Activated CD8-positive, alpha-beta memory T cell treated with anti-CD3 and anti-CD28 coated beads, Interleukin-2, amount 50 U/mL, for 24 hours (primary cell): ENCODE measurements around the gene AGBL4.

Source experiments
- DNase-seq: peaks from one replicate; pipeline ENCODE4 v3.0.0-alpha.2; 2020; ENCODE audit errors: extremely low read depth

Gene AGBL4

GRCh38 chr1:48654606-48655210, 1369.0 kb downstream of the AGBL4 start:
- no peak for DNase-seq

GRCh38 chr1:48652334-48652733, 1371.4 kb downstream of the AGBL4 start:
- no peak for DNase-seq

- no peak for DNase-seq
Measured at GRCh38 chr1:48649880-48650279, 1373.9 kb downstream of the AGBL4 start.

- DNase-seq, result no peak
Measured at GRCh38 chr1:48645883-48646282, 1377.9 kb downstream of the AGBL4 start.

GRCh38 chr1:48644905-48645605, 1378.7 kb downstream of the AGBL4 start:
- DNase-seq, result no peak

- no peak for DNase-seq
Measured at GRCh38 chr1:48644190-48644900, 1379.4 kb downstream of the AGBL4 start.

GRCh38 chr1:48643193-48643592, 1380.6 kb downstream of the AGBL4 start:
- DNase-seq, result no peak

GRCh38 chr1:48640836-48641492, 1382.8 kb downstream of the AGBL4 start:
- no peak for DNase-seq

- no peak for DNase-seq
Measured at GRCh38 chr1:48629867-48630266, 1393.9 kb downstream of the AGBL4 start.

GRCh38 chr1:48627486-48627885, 1396.3 kb downstream of the AGBL4 start:
- no peak for DNase-seq

- DNase-seq, result no peak
Measured at GRCh38 chr1:48619539-48619938, 1404.2 kb downstream of the AGBL4 start.

GRCh38 chr1:48617252-48617651, 1406.5 kb downstream of the AGBL4 start:
- DNase-seq, result no peak

GRCh38 chr1:48616710-48617109, 1407.0 kb downstream of the AGBL4 start:
- DNase-seq, result no peak

- no peak for DNase-seq
Measured at GRCh38 chr1:48611841-48612240, 1411.9 kb downstream of the AGBL4 start.

- no peak for DNase-seq
Measured at GRCh38 chr1:48610628-48611542, 1412.9 kb downstream of the AGBL4 start.

GRCh38 chr1:48608882-48609281, 1414.9 kb downstream of the AGBL4 start:
- DNase-seq, result no peak

GRCh38 chr1:48603222-48603621, 1420.5 kb downstream of the AGBL4 start:
- DNase-seq, result no peak

GRCh38 chr1:48602349-48602748, 1421.4 kb downstream of the AGBL4 start:
- DNase-seq, result no peak

GRCh38 chr1:48600182-48600581, 1423.6 kb downstream of the AGBL4 start:
- no peak for DNase-seq

GRCh38 chr1:48597663-48598062, 1426.1 kb downstream of the AGBL4 start:
- DNase-seq, result no peak

GRCh38 chr1:48596046-48596445, 1427.7 kb downstream of the AGBL4 start:
- DNase-seq, result no peak
